T-helper 22 cell (primary cell): ENCODE measurements around the gene OR6B1.
"Not testable (repeated sequence)": the region's sequence is repeated elsewhere in the genome, so short reads cannot be mapped to it uniquely, and the experiment has no call there.

Source experiments
- DNase-seq: peaks from one replicate; pipeline ENCODE4 v3.0.0-alpha.2; 2020; ENCODE audit warnings: low read depth

Gene OR6B1

DNA sequence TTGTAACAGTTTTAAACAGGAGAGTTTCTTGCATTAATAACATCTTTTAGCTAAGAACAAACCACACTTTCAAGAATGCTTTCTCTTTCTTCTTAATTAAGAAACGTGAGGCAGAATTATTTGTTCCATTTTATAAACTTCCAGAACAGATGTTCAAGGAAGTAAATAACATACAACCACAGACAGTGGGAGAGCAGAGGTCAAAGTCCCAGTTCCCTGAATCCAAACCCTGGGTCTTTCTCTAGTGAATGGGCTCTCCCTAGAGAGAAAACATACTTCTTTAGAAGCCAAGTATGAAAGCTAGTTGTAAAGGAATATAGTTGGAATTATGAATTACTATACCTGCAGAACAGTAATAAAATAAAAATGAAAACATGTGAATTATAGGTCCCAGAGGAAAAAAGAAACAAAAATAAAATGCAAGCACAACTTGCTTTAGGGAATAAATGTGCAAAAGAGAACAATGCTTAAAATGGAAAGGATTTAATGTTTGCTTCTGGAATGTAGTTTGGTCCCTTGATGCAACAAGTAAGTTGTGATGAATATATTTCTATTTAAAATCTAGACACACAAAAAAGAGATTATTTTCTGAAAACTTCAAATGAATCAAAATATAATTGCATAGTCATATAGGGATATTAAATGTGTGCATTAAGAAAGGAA, 6.0 kb downstream of the OR6B1 start:
- DNase-seq: no peak

DNA sequence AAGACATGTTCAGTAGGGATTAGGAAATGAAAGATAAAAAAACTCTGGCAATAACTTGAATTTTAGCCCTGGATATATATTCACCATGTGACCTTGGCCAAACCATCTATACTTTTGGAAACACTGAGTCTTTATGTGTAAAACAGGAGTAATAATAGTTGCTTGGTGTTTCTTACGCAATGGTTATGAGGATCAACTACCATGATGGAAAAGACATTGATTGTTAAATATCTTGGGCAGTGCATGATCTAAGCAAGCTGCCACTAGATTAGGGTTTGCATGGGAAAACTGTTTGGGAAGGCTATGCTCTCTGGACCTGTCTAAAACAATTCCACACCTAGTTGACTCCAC, 6.5 kb downstream of the OR6B1 start:
- DNase-seq: no peak

DNA sequence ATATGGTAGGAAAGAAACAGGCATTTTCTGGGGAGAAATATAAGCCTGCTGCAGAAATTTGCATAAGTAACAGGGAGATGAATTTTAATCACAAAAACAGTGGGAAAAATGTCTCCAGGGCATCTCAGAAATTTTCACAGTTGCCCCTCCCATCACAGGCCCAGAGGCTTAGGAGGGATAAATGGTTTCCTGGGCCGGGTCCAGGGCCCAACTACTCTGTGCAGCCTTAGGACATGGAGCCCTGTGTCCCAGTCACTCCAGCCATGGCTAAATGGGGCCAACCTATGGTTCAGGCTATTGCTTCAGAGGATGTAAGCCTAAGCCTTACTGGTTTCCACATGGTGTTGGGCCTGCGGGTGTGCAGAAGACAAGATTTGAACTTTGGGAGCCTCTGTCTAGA, 9.2 kb downstream of the OR6B1 start:
- DNase-seq: no peak

DNA sequence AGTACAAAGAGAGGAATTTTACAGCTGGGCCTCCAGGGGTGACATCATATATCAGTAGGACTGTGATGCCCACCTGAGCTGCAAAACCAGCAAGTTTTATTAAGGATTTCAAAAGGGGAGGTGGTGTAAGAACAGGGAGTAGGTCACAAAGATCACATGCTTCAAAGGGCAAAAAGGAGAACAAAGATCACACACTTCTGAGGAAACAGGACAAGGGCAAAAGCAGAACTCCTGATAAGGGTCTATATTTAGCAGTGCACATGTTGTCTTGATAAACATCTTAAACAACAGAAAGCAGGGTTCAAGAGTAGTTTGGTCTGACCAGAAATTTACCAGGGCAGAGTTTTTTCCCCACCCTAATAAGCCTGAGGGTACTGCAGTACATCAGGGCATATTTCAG, 9.9 kb downstream of the OR6B1 start:
- not testable (repeated sequence) for DNase-seq

DNA sequence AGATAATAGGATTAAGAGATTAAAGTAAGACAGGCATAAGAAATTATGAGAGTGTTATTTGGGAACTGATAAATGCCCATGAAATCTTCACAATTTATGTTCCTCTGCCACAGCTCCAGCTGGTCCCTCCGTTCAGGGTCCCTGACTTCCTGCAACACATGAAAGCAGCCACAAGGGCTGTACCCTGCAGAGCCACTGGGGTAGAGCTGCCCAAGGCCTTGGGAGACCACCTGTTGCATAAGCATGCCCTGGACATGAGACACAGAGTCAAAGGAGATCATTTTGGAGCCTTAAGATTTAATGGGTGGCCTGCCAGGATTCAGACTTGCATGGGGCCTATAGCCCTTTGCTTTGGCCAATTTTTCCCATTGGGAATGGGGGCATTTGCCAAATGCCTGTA, 10.7 kb downstream of the OR6B1 start:
- DNase-seq: not testable (repeated sequence)

DNA sequence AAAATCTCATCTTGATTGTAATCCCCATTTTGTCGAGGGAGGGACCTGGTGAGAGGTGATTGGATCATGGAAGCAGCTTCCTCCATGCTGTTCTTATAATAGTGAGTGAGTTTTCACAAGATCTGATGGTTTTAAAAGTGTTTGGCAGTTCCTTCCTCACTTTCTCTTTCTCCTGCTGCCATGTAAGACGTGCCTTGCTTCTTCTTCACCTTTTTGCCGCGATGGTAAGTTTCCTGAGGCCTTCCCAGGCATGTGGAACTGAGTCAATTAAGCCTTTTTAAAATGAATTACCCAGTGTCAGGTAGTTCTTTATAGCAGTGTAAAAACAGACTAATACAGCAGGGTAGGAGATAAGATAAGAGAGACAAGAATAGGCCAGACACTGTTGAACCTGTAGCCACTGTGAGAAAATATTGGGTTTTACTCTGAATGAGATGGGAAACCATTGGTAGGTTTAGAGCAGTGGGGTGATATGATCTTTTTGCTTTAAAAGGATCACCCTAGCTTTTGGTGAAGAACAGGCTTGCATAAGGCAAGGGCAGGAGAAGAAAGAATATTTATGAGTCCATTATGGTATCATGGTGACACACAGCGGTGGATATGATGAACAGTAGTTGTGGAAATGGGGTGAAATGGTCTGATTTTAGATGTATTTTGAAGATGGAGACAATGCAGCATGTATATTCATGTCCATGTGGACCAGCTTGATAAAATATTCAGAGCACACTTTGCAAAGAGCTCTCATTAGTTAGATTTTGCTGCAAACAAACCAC, 11.5 kb downstream of the OR6B1 start:
- no peak for DNase-seq

DNA sequence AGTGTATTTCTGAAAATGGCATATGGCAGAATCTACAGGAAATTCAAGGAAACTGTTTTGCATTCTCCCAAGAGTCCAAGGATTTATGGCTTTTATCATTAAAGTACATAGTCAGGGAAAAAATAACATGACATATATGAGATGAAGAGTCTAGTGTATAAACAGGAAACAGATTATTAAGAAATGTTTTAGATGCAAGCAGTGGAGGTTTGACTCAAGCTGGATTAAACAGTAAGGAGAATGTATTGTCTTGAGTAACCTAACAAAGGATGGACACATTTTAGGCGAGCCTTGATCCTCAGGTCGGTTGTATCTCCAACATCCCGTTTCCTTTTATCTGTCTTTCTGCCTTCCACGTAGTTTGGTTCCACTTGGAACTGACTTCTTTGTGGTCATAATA, 17.9 kb downstream of the OR6B1 start:
- DNase-seq: no peak

DNA sequence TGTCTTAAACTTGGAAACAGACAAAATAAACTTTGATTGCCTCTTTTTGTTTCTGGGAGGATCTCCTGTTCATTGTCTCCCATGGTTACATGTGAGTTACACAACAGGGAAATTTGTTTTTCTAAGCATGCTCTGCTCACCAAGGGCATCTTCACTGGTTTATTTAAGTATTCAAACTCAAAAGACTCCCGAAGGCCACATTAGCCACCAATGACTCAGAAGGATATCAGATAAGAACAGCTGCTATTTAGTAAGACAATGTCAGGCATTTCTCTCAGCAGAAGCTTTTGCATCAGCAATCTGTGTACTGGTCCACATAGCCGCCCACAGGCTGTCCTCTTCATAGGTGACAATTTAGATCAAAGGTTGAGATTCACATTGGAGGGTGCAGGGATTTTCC, 19.3 kb downstream of the OR6B1 start:
- no peak for DNase-seq

DNA sequence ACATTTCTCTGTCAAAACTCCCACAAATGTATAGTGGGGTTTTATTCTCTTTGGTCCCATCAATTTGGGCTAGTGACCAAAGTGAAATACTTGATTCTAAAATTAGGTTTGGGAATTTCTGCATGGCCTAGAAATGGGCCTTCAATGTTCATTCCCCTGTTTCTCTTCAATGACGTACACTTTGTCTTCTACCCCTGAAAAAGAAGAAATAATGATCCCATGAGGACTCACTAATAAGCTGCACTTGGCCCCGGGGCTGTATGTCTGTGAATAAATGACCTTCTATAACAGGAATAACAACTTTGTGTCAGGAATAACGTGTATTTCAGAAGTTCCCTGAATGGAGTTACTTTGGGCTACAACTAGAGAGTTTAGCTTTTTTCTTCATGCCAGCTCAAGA, 20.2 kb downstream of the OR6B1 start:
- no peak for DNase-seq

DNA sequence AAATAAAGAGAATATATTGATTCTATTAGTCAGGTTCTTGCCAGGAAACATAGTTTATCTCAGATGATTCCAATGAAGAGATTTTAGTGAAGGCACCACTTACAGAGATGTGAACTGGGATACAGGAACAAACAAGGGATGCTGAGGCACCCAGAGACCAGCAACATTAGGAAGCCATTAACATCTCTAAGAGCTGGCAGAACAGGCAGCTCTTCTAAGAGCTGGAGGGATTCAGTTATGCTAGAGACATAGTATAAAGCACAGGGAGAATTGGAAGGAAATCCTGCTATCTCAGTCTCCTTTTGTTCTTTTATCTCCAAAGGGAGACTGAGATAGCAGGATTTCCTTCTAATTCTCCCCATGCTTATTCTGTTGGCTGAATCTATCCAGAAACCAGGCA, 22.0 kb downstream of the OR6B1 start:
- no peak for DNase-seq

DNA sequence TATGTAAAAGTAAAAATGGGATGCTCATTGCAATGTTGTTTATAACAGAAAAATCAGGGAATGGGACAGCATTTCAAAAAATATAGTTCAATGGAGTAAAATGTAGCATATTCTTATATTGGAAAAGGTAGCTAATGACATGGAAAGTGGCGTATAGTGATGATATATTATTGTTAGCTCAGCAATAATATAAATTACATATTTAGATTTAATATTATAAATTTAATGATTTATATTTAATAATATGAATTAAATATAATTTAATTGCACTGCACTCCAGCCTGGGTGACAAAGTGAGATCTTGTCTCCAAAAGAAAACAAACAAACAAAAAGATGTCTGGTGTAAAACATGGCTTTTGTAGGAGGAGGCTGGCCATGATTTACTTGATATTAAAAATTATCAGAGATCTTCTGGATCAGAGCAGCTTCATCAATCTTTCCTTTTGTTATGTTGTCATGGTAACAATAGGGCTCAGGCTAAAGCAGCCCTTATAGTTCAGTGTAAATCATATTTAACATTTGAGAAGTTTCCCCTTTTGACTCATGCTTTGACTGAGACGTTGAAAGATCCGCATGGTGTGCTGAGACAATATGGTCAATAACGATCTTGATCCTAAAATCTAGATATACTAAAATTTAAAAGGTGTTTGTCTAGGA, 23.2 kb downstream of the OR6B1 start:
- no peak for DNase-seq

DNA sequence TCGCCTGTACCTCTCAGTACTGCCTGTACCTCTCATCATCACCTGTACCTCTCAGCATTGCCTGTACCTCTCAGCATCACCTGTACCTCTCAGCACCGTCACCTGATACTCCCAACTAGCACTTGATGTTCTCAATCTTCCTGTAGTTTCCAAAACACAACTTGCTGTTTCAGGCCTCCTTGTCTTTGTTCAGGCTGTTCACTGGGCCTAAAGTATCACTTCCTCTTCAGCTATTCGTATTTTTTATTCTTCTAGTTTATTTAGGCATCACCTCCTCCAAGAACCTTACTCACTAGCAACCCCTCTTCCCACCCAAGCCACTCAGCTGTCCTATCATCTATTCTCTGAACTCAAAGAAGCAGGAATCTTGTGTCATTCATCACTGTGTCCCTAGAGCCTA, 24.1 kb downstream of the OR6B1 start:
- DNase-seq: no peak

DNA sequence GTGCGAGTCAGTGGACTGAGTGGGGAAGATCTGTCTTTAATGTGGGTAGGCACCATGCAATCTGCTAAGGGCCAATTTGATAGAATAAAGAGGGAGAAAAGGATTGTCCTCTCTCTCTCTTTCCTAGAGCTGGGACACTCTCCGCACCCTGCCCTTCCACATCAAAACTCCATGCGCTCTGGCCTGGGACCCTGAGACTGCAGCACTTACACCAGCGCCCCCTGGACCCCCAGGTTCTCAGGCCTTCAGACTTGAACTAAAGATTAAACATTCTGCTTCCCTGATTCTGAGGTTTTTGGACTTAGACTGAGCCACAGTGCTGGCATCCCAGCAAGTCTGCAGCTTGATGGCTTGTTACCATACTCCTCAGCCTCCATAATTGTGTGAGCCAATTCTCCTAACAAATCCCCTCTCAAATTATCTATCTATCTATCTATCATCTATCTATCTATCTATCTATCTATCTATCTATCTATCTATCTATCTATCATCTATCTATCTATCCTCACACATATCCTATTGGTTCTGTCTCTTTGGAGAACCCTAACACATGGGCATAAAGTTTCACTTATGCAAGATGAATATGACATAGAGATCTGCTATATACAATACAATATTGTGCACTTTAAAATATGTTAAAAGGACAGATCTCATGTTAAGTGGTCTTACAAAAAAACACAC, 26.2 kb downstream of the OR6B1 start:
- DNase-seq: no peak

DNA sequence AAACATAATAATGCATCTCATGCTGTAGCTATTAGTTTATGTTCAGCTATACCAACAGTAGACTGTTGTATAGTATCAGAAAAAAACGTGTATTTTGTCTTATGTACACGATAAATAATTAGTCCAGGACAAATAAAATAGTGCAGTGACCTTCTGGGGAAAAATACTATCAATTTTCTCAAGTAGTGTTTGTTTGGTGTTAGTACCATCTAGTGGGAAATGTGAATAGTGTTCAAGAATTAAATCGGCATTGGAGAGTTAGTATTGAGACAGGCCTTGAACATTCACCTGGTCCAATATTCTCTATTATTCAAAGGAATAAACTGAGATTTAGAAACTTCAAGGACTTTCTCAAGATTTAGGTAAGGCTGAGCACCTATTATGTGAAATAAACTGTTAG, 26.9 kb downstream of the OR6B1 start:
- DNase-seq: no peak

DNA sequence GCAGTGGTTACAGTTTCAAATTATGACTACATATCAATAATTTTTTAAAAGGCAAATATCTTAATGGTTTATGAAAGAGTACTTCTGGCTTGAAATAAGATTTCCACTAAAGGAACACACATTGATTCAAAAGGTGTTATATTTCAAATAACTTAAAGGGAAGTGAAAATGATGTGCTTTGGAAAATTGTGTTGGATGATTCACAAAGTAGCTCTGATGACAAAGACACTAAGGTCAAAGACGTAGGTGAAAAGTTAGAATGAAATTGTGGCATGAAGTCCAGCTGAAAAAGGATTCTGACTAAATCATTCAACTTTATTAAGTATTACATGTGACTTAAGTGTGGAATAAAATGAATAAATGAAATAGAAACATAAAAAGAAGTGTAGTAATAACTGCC, 27.9 kb downstream of the OR6B1 start:
- no peak for DNase-seq

DNA sequence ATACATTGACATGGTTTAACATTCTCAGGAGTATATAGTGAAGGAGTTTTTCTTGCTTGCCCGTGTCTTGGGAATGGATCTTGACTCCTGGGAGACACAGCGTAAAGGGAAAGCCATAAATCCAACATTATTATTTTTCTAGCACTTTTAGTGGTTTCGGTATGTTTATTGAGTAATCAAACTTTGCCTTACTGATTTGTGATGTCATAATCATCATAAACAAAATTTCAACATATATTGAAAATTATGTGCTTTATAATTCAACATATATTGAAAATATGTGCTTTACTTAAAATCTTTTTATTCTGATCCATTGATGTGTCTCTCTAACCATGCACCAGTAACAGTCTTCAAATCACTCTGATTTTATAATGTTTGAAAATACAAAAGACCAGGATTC, 28.4 kb downstream of the OR6B1 start:
- no peak for DNase-seq

DNA sequence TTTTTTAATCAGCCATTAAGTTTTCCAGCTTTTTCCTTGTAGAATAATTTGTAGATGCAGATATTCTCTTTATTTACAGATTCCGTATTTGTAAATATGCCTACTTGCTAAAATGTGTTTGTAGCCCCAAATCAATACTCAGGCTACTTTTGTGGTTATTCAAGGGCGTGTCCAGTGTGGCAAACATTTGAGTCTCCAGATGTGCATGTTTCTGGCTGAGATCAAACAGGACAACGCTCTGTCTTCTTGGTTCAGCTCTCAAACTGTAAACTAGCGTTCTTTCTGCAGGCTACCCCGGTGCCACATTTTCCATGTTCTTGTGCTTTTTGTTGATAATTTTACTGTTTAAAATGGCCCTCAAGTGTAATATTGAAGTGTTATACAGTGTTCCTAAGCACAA, 32.4 kb downstream of the OR6B1 start:
- no peak for DNase-seq

DNA sequence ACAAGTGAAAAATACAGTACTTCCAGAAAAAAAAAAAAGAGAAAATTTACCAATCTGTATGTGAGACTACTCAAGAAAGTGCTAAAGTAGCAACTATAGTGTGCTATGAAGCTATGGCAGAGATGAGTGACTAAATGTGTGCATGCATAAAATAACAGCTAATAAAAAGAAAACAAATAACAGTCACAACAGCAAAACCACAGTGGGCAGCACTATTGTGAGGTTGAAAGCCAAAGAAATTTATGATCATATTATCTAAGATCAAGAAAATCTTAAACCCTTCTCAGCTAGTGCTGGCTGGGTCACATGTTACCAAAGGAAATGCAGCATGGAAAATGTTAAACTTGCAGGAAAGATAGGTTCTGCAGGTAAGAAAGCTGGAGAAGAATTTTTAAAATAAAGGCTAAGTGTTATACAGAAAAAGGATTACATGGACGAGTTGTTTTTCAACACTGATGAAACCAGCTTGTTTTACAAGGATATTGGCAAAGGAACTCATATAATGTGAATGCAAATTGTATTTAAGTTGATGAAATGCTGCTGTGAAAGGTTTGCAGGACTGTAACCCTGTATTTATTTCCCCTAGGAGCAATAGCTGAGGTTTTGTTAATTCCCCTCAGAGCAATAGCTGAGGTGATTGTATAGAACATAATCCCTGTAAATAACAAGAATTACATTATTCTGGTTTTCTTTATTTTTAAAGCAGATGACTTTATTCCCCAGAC, 33.0 kb downstream of the OR6B1 start:
- no peak for DNase-seq

DNA sequence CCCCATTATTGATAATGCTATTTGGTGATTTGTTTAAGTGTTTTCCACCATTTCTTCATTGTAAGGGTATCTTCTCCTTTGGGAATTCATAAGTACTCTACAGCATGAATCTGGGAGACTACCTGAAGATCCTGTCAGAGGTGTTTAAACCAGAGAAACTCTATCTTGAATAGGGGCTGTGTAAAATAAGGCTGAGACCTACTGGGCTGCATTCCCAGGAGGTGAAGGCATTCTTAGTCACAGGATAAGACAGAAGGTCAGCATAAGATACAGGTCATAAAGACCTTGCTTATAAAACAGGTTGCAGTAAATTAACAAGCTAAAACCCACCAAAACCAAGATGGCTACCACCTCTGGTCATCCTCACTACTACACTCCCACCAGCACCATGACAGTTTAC, 35.3 kb downstream of the OR6B1 start:
- DNase-seq: no peak

DNA sequence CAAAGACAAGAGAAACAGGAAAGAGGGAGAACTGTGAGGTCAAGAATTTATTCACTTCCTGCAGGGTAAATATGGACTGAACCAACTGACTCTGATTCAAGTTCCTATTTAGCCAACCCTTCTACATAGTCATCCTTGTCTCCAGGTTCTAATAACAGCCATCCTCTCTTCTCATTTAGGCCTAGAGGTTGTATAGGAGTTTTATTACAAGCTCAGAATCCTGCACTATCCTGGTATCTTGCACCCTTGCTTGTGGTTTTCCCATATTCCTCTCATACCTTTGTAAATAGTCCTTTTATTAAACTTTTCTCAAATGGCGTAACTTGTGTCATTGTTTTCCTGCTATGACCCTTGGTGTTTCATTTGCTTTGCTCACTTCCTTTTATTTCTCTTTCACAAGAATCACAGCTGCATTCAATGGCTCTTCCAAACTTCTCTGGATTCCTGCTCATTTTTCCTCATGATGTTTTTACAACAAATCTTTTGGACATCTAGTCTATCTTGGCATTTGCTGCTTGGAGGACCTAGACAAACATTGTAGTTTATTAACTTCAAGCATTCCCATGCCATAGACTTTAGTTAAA, 36.3 kb downstream of the OR6B1 start:
- DNase-seq: no peak

DNA sequence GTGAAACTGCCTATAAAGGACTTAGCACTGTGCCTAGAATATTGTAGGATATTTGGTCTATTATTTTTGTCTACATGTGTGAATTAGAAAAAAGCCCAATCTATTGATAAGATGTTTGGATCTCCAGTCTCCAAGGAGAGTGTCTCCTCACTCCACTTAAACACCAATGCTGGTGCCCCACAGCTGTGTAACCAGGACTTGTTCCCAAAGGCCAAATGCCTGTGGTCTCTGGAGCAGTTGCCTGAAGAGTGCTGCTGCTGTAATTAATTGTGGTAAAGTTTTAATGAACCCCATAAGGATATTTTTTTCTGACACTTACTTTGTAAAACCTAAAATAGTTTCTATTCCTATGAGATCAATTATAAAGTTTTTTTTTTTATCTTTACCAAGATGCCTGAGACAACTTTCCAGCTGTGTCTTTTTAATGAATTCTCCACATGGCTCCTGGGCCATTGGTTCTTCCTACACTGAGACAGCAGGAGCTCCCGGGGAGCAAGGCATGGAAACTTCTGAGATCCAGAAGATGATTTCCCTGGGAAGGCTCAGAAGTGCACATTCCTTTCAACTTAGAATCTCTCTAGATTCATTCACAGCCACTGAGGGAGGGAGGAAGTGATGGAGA, 37.4 kb downstream of the OR6B1 start:
- DNase-seq: no peak
